ENCODE results near the gene BTNL3.

The BTNL3 gene

DNA sequence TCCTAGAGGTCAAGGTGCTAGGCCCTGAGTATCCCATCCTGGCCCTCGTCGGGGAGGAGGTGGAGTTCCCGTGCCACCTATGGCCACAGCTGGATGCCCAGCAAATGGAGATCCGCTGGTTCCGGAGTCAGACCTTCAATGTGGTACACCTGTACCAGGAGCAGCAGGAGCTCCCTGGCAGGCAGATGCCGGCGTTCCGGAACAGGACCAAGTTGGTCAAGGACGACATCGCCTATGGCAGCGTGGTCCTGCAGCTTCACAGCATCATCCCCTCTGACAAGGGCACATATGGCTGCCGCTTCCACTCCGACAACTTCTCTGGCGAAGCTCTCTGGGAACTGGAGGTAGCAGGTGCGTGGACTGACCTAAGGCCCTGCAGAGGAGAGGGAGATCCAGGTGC lies 59.3 kb downstream of the BTNL3 start:
- DNase-seq (ENCODE audit: low spot score) = no peak

DNA sequence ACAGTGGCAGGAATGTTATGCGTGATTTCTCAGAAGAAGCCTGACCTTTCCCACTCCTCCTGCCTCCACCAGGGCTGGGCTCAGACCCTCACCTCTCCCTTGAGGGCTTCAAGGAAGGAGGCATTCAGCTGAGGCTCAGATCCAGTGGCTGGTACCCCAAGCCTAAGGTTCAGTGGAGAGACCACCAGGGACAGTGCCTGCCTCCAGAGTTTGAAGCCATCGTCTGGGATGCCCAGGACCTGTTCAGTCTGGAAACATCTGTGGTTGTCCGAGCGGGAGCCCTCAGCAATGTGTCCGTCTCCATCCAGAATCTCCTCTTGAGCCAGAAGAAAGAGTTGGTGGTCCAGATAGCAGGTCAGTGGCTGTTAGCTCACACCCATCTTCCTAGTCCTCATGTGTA lies 61.4 kb downstream of the BTNL3 start:
- DNase-seq (ENCODE audit: low spot score) = no peak

DNA sequence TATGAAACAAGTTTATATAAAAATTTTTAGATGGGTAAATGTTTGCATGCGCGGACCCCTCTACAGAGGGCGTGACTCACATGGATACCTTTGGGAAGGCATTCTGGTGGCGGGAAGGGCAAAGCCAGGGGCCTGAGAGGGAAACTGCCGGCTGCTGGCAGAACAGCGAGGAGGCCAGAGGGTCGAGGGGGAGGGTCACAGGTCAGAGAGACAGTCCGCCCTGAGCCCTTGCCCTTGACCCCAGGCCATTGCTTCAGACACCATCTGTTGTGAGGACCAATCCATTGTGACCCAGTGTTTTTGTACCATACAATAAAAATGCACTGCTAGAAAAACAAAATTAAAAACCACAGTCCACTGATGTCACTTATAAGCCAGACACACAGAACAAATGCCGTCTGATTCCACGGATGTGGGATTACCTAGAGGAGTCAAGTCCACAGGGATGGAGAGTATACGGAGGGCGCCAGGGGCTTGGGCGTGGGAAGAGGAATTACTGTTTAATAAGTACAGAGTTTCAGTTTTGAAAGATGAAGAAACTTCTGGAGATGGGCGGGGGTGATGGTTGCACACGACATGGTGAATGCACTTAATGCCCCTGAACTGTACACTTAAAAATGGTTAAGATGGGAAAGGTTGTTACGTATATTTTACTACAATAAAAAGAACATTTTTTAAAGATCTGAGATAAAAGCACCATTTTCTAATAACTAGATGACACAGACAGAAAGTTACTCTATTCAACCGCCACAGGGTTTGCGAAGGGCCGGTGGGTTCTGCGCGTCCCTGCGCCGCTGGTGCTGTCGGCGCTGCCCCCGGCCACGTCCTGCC lies 63.4 kb downstream of the BTNL3 start:
- no peak for DNase-seq (ENCODE audit: low spot score)

- DNase-seq (ENCODE audit: low spot score) = no peak
Observed at GRCh38 chr5:181052672-181053487, 64.2 kb downstream of the BTNL3 start.

- no peak for DNase-seq (ENCODE audit: low spot score)
Observed at GRCh38 chr5:181053488-181054121, 65.0 kb downstream of the BTNL3 start.

DNA sequence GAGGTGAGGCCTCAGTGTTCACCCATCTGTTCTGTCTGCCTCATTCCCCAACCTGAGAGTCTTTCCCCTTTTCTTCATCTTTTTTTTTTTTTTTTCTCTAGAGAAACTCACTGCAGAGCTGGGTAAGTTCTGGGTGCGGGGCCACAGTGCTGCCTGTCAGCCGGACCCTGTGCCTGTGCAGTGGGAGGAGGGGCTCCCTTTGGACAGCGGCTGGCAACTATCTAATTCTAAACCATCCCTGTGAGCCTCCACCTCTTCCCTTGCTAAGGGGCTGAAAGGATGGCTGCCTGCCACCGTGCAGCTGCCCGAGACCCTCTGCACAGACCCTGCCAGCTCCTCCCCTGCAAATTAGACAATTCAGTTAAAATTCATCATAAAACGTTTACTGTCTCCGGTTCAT lies 65.5 kb downstream of the BTNL3 start:
- DNase-seq (ENCODE audit: low spot score) = no peak

DNA sequence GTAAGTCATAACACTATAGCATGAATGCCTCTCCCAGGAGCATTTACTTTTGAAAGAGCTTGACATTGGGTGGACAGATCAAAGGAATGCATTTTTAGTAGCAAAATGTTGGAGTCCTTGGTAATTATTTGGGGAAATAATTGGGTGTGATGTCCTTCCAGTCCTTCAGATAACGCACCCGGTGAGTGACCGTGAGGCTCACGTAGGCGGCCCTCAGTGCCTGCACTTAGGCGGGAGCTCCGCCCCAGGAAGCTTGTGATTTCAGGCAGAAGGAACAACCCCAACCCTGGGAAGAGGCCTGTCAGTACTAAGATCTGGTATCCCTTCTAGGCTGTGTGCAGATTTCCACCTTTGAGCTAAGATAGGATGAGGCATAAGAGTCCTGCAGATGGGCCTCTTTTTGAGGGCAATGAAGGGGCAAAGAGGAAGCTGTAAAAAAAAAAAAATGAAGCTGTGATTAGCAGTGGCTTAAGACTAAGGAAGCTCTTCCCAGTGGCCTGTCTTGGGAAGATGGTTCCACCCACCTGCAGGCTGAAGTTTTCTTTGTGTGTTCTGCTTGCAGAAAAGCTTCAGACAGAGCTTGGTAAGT lies 66.3 kb downstream of the BTNL3 start:
- no peak for DNase-seq (ENCODE audit: low spot score)
